Naive thymus-derived CD8-positive, alpha-beta T cell (primary cell): ENCODE data around the gene ENC1. TPM values are rescaled to one million over a fixed set of nuclear protein-coding genes. Genes with fewer than 3 reads are reported as not detected.

Source experiments
- ATAC-seq, 2 donors: fragments of 150-1000 bp; cut with Tn5 transposase in 1 of 2; sonication (Bioruptor Pico), chemical (Tn5 transposase) in 1 of 2; 1 replicate in 1 of 2; 2 replicates in 1 of 2; pipeline ENCODE4 v1.10.0; 2021; ENCODE audit warnings: mild to moderate bottlenecking in 2 of 2, moderate library complexity in 2 of 2
- POLR2A ChIA-PET: fragments of 350-600 bp; sonication (Branson Sonifier 250); formaldehyde crosslinking; loops from one replicate; lab custom pipeline; 2021; ENCODE audit warnings: antibody characterized with exemption; lab: Charles Lee
- DNase-seq, 10 donors: peaks; one replicate each; pipeline versions ENCODE4 v3.0.0 to v3.0.0-alpha.2; 2020 to 2022
- H3K27ac Mint-ChIP-seq, 10 donors: one replicate each; pipeline ENCODE4 v1.8.0; 2020 to 2022; ENCODE audit warnings: mild to moderate bottlenecking in 10 of 10, mixed read lengths in 10 of 10, moderate library complexity in 4 of 10, inconsistent platforms in 1 of 10
- H3K27me3 Mint-ChIP-seq, 5 donors: one replicate each; pipeline ENCODE4 v1.8.0; 2021 to 2022; ENCODE audit warnings: mixed read lengths in 5 of 5
- H3K36me3 Mint-ChIP-seq, 3 donors: one replicate each; pipeline ENCODE4 v1.8.0; 2020 to 2022; ENCODE audit warnings: mixed read lengths in 3 of 3, mild to moderate bottlenecking in 2 of 3, inconsistent platforms in 1 of 3
- H3K4me1 Mint-ChIP-seq, 4 donors: one replicate each; pipeline ENCODE4 v1.8.0; 2021 to 2022; ENCODE audit warnings: mixed read lengths in 4 of 4
- H3K4me3 Mint-ChIP-seq, 10 donors: one replicate each; pipeline ENCODE4 v1.8.0; 2020 to 2022; ENCODE audit warnings: mild to moderate bottlenecking in 10 of 10, mixed read lengths in 10 of 10, moderate library complexity in 6 of 10, inconsistent platforms in 1 of 10
- H3K9me3 Mint-ChIP-seq, 9 donors: one replicate each; pipeline ENCODE4 v1.8.0; 2020 to 2022; ENCODE audit warnings: mixed read lengths in 9 of 9, mild to moderate bottlenecking in 3 of 9, inconsistent platforms in 1 of 9, moderate library complexity in 1 of 9
- polyA plus RNA-seq, 3 donors: library from polyadenylated mRNA; unstranded; fragments of 300-500 nt; fragmentation: Illumina TruSeq; gene quantifications; one replicate each; pipeline ENCODE4 v1.2.3, GENCODE V29; 2021
- total RNA-seq, 8 experiments: library from RNA in 2 of 8; stranded (reverse) in 2 of 8; gene quantifications; one replicate each; pipeline ENCODE4 v1.2.3 and lab custom pipeline; 2021 to 2026

Gene ENC1
- total and polyA plus RNA-seq, 5 experiments from 2014 or later, result 0.05 to 6.4 (median 0.78) TPM; not detected in 1

GRCh38 chr5:74612045-74612444, 28.5 kb downstream of the ENC1 start:
- H3K36me3 Mint-ChIP-seq, result no peaks in the 10 kb centered on the region
- H3K27ac Mint-ChIP-seq, result no peak overlapping the region
- peaks cover 0 to 4% (median 0%) of the 10 kb centered on the region in 5 donors for H3K27me3 Mint-ChIP-seq
- DNase-seq, result no peak
- H3K4me3 Mint-ChIP-seq, result no peak overlapping the region
- no peaks in the 10 kb centered on the region for H3K9me3 Mint-ChIP-seq
- no peaks in the 10 kb centered on the region for H3K4me1 Mint-ChIP-seq
- POLR2A ChIA-PET, result no interaction called here
- ATAC-seq, result no peak

- POLR2A ChIA-PET, result no interaction called here
- Mint-ChIP-seq H3K4me3 (no peak overlapping the region), H3K27me3 (peaks cover 0 to 3% (median 0%) of the 10 kb centered on the region in 5 donors), H3K9me3 (no peaks in the 10 kb centered on the region), H3K36me3 (no peaks in the 10 kb centered on the region), H3K4me1 (no peaks in the 10 kb centered on the region), H3K27ac (peak overlapping the region in 2 of 10 donors; percentile 14 to 54)
- no peak for ATAC-seq
- no peak for DNase-seq
These were observed 31.6 kb downstream of the ENC1 start for GRCh38 chr5:74608736-74609601.

DNA sequence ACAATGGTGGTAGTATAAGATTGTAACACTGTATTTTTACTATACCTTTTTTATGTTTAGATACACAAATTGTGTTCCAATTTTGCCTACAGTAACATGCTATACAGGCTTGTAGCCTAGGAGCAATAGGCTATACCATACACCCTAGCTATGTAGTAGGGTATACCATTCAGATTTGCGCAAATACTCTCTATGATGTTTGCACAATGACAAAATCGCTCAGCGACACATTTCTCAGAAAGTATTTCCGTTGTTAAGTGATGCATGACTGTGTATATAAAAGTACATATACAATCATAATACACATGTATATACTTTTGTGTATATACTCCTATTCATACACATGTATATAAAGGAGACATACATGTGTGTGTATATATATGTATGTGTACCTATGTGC, 34.8 kb downstream of the ENC1 start:
- Mint-ChIP-seq H3K4me3 (no peak overlapping the region), H3K4me1 (no peaks in the 10 kb centered on the region), H3K27ac (no peak overlapping the region), H3K27me3 (peaks cover 6 to 14% (median 9%) of the 10 kb centered on the region in 5 donors), H3K9me3 (peaks cover 0 to 2% (median 0%) of the 10 kb centered on the region in 9 donors), H3K36me3 (no peaks in the 10 kb centered on the region)
- no peak for ATAC-seq
- no peak for DNase-seq
- POLR2A ChIA-PET, result no interaction called here

GRCh38 chr5:74603376-74603775, 37.2 kb downstream of the ENC1 start:
- Mint-ChIP-seq H3K36me3 (no peaks in the 10 kb centered on the region), H3K27ac (peak overlapping the region in 1 of 10 donors; percentile 21), H3K4me1 (no peaks in the 10 kb centered on the region), H3K4me3 (no peak overlapping the region), H3K27me3 (peaks cover 6 to 14% (median 9%) of the 10 kb centered on the region in 5 donors), H3K9me3 (peaks cover 0 to 2% (median 0%) of the 10 kb centered on the region in 9 donors)
- POLR2A ChIA-PET, result no interaction called here
- ATAC-seq (no peak), DNase-seq (no peak)

- Mint-ChIP-seq H3K9me3 (peaks cover 0 to 2% (median 0%) of the 10 kb centered on the region in 9 donors), H3K27me3 (peaks cover 12 to 28% (median 16%) of the 10 kb centered on the region in 5 donors), H3K27ac (no peak overlapping the region), H3K36me3 (no peaks in the 10 kb centered on the region), H3K4me1 (no peaks in the 10 kb centered on the region), H3K4me3 (no peak overlapping the region)
- no peak for ATAC-seq
- POLR2A ChIA-PET, result no interaction called here
- DNase-seq, result no peak
These were observed 41.4 kb downstream of the ENC1 start for GRCh38 chr5:74599148-74599547.

DNA sequence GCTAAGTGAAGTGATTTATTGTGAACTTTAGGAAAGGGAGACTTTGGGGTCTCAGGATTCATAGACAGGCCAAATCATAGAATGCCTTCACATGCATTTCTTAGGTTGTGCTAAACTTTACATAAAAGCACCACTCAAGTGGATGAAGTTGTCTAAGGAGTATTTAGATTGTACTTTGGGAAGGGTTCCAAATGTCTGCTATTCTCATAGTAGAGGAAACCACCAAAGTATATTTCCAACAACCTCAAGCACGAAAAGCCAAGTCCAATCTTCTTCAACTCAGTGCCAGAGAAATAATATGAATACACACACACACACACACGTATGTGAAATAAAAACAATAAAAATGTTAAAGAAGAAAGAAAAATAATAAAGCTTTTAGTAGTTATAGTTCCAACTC, 41.8 kb downstream of the ENC1 start:
- H3K27ac Mint-ChIP-seq, result no peak overlapping the region
- POLR2A ChIA-PET, result no interaction called here
- no peak for DNase-seq
- no peak overlapping the region for H3K4me3 Mint-ChIP-seq
- H3K9me3 Mint-ChIP-seq, result peaks cover 0 to 2% (median 0%) of the 10 kb centered on the region in 9 donors
- H3K36me3 Mint-ChIP-seq, result no peaks in the 10 kb centered on the region
- H3K27me3 Mint-ChIP-seq, result peaks cover 12 to 28% (median 15%) of the 10 kb centered on the region in 5 donors
- no peak for ATAC-seq
- no peaks in the 10 kb centered on the region for H3K4me1 Mint-ChIP-seq

- Mint-ChIP-seq H3K27ac (no peak overlapping the region), H3K4me1 (no peaks in the 10 kb centered on the region), H3K4me3 (no peak overlapping the region), H3K9me3 (peaks cover 0 to 2% (median 0%) of the 10 kb centered on the region in 9 donors), H3K36me3 (no peaks in the 10 kb centered on the region), H3K27me3 (peaks cover 10 to 23% (median 15%) of the 10 kb centered on the region in 5 donors)
- ATAC-seq (no peak), DNase-seq (no peak)
- POLR2A ChIA-PET, result no interaction called here
These were observed 43.6 kb downstream of the ENC1 start for GRCh38 chr5:74596927-74597326.

DNA sequence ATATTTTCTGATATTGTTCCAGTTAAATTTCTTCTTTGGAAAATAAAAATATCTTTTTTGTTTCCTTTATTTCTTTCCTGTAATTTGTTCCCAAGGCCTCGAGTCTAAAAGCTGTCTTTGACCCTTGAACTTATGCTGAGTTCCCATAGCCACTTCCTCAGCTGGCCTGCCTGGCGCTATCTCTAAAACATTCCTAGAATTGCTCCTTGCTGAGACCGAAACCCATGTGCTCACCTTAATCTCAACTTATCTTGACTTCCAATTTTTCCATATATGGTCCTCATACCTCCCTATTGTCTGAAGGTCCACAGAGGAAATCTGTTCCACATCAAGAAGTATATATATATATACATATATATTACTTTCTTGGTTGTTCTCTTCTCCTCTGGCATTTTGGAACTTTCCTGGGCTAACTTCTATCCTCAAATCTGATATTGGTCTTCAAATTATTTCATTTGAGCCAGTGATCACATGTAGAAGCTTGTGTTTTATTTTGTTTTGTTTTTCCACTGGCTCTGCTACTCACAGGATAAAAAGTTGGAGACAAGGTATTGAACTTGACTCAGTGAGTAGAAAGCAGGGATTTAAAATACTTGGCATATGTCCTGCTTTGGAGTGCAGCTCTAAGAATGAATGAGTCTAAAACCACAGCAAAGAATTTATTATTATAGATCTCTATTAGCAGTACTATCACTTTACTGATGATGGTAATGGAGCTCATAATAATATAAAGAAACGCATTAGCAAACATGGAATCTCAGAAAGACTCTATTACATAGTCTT, 45.2 kb downstream of the ENC1 start:
- peaks cover 0 to 2% (median 0%) of the 10 kb centered on the region in 9 donors for H3K9me3 Mint-ChIP-seq
- POLR2A ChIA-PET, result no interaction called here
- H3K27me3 Mint-ChIP-seq, result peaks cover 10 to 31% (median 16%) of the 10 kb centered on the region in 5 donors
- no peak for ATAC-seq
- H3K4me1 Mint-ChIP-seq, result no peaks in the 10 kb centered on the region
- H3K36me3 Mint-ChIP-seq, result no peaks in the 10 kb centered on the region
- H3K4me3 Mint-ChIP-seq, result no peak overlapping the region
- H3K27ac Mint-ChIP-seq, result no peak overlapping the region
- no peak for DNase-seq

GRCh38 chr5:74594137-74595040, 46.1 kb downstream of the ENC1 start:
- DNase-seq, result no peak
- H3K4me3 Mint-ChIP-seq, result no peak overlapping the region
- no peak overlapping the region for H3K27ac Mint-ChIP-seq
- H3K9me3 Mint-ChIP-seq, result peaks cover 0 to 2% (median 0%) of the 10 kb centered on the region in 9 donors
- peaks cover 11 to 34% (median 17%) of the 10 kb centered on the region in 5 donors for H3K27me3 Mint-ChIP-seq
- ATAC-seq, result no peak
- POLR2A ChIA-PET, result no interaction called here
- H3K36me3 Mint-ChIP-seq, result no peaks in the 10 kb centered on the region
- no peaks in the 10 kb centered on the region for H3K4me1 Mint-ChIP-seq

DNA sequence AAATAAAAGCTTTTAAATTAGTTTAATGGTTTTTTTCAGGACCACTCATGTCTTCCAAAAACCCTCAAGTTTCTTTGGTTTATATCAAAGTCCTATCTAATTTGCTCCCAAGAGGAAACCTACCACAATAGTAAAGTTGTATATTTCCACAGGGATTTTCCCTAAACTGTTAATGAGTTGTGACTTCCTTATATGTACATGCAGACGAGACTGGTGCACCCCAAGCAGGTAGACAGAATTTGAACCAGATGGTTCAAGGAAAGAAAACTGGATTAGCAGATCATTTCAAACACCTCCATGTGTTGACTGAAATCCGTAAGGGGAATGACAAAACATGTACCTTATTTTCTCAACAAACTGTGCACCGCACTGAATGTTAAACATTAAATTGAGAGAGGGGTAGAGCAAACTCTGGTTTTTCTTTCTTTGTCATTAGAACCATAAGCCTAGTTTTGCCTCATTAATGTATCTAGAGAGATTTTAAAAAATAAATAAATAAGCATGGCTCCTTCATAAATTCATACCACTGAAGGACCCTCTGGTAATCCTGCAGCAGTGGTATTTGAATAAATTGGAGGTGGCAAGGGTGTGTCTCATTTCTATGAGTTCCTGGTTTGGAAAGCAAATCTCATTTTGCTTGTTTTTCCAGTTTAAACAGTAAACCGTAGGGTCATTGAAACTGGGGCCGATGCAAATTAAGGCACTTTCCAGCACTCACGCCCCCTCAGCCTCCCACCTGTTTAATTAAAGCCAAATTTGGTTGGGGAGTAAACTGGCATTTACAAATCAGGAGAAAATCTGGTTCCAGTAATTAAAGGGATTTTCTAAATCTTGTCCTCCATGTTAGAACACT, 51.1 kb downstream of the ENC1 start:
- DNase-seq (no peak), ATAC-seq (no peak)
- POLR2A ChIA-PET, result no interaction called here
- Mint-ChIP-seq H3K36me3 (no peaks in the 10 kb centered on the region), H3K4me3 (no peak overlapping the region), H3K27me3 (peaks cover 6 to 19% (median 14%) of the 10 kb centered on the region in 5 donors), H3K4me1 (peaks cover 0 to 1% (median 0%) of the 10 kb centered on the region in 4 donors), H3K9me3 (no peaks in the 10 kb centered on the region), H3K27ac (no peak overlapping the region)

- POLR2A ChIA-PET, result no interaction called here
- Mint-ChIP-seq H3K27ac (no peak overlapping the region), H3K27me3 (peaks cover 7 to 19% (median 15%) of the 10 kb centered on the region in 5 donors), H3K36me3 (no peaks in the 10 kb centered on the region), H3K4me1 (peaks cover 0 to 1% (median 0%) of the 10 kb centered on the region in 4 donors), H3K4me3 (no peak overlapping the region), H3K9me3 (no peaks in the 10 kb centered on the region)
- ATAC-seq, result no peak
- DNase-seq, result no peak
These were observed 52.1 kb downstream of the ENC1 start for GRCh38 chr5:74588415-74588814.
